NCI-H226 (cell line): ENCODE measurements around the gene IGFBPL1.

Source experiments
- DNase-seq: peaks from one replicate; pipeline ENCODE4 v3.0.0-alpha.2; 2015

The IGFBPL1 gene

GRCh38 chr9:38376021-38376670 lies 48.1 kb downstream of the IGFBPL1 start:
- no peak for DNase-seq

- no peak for DNase-seq
These were observed 48.7 kb downstream of the IGFBPL1 start for GRCh38 chr9:38375572-38375963.

- DNase-seq = no peak
These were observed 49.2 kb downstream of the IGFBPL1 start for GRCh38 chr9:38374847-38375571.

GRCh38 chr9:38373679-38374078 lies 50.6 kb downstream of the IGFBPL1 start:
- DNase-seq = no peak

GRCh38 chr9:38372762-38373619 lies 51.3 kb downstream of the IGFBPL1 start:
- DNase-seq = no peak

- no peak for DNase-seq
These were observed 52.8 kb downstream of the IGFBPL1 start for GRCh38 chr9:38371495-38371894.

- no peak for DNase-seq
These were observed 54.1 kb downstream of the IGFBPL1 start for GRCh38 chr9:38370176-38370575.

GRCh38 chr9:38368731-38369130 lies 55.5 kb downstream of the IGFBPL1 start:
- no peak for DNase-seq

GRCh38 chr9:38367898-38368297 lies 56.4 kb downstream of the IGFBPL1 start:
- no peak for DNase-seq

GRCh38 chr9:38363589-38363925 lies 60.7 kb downstream of the IGFBPL1 start:
- DNase-seq = no peak

- peak; percentile 9 for DNase-seq
These were observed 61.2 kb downstream of the IGFBPL1 start for GRCh38 chr9:38362852-38363588.

- DNase-seq = no peak
These were observed 62.8 kb downstream of the IGFBPL1 start for GRCh38 chr9:38361473-38361850.

- DNase-seq = no peak
These were observed 63.3 kb downstream of the IGFBPL1 start for GRCh38 chr9:38360839-38361472.

- no peak for DNase-seq
These were observed 64.4 kb downstream of the IGFBPL1 start for GRCh38 chr9:38359689-38360385.

- no peak for DNase-seq
These were observed 65.0 kb downstream of the IGFBPL1 start for GRCh38 chr9:38359297-38359653.

GRCh38 chr9:38358390-38359296 lies 65.6 kb downstream of the IGFBPL1 start:
- no peak for DNase-seq

GRCh38 chr9:38357350-38358114 lies 66.7 kb downstream of the IGFBPL1 start:
- no peak for DNase-seq

- no peak for DNase-seq
These were observed 67.4 kb downstream of the IGFBPL1 start for GRCh38 chr9:38356851-38357250.
